DMS53 (cell line): ENCODE measurements around the gene SLC23A3.
A peak's percentile ranks its signal among the peaks of the same experiment; 100 is the strongest.

Source experiments
- DNase-seq: peaks from one replicate; lab custom pipeline; 2025; lab: John Stamatoyannopoulos, UW

The SLC23A3 gene

DNA sequence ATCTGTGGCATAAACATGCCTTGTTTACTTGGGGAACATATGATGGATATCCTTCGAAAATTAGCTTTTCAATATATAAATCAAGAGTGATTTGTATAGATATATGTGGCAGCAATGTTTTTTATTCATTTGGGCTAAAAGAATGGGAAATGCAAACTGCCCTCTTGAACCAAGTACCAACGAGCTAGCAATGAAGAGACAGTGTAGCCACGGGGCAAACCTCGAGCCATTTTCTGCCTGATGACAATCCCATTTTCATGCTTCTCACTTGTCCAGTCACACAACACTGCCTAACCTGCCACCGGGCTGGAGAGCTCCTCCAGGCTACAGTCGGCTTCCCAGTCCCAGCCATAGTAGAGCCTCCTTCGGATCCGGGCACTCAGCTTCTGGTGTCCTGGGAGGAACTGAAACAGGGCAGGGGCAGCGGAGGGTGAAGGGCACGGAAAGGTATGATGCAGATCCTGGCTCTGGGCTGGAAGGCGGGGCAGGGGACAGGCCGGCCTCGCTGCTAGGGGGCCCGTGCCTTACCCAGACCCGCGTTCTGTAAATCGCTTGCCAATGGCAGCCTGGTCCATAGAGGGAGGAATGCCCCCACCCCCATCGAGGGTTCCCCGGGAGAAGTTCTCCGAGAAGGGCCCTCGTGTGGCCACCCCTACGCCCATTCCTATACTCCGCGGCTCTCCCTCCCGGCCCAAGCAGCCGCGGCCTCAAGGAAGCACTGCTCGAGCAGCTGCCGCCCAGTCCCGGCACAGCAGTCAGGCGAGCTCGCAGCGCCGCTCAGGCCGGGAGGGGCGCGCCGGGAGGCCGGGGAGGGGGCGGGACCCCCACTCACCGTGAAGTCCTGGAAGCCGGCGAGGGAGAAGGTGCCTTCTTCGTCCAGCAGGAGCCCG lies 6.3 kb upstream of the SLC23A3 start:
- peak; percentile 71 for DNase-seq

DNA sequence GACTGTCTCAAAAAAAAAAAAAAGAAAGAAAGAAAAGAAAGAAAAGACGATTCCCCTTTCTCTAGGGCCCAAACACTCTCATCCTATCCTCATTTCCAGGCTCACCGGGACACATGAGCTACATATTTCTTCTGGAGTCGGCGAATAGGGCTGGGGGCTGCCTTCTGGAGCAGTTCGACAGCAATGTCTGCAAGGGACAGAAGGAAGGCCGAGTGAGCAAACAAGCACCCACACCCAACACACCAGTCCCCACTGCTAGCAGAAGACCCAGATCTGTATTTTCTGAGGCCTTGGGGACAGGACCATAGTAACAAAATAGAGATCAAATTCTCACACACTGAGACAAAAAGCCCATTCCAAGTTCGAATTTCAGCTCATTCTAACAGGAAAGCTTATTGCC lies 5.7 kb upstream of the SLC23A3 start:
- no peak for DNase-seq

DNA sequence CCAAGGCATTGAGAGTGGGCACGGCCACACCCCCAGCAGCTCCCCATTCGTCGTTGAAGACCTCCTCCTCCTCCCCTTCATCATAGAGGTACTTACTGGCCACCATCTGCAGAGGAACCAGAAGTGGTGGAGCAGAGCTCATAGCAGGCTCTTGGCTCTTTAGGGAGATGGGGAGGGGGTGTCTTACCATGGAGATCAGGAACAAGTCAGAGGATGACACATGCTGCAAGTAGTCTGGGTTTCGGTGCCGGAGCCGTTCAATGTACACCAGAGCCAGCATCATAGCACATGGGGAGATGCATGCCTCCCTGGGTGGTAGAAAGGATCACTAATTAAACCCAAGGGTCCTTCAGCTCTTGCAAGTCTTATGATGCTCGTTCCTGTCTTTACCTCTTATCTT lies 5.0 kb upstream of the SLC23A3 start:
- no peak for DNase-seq

DNA sequence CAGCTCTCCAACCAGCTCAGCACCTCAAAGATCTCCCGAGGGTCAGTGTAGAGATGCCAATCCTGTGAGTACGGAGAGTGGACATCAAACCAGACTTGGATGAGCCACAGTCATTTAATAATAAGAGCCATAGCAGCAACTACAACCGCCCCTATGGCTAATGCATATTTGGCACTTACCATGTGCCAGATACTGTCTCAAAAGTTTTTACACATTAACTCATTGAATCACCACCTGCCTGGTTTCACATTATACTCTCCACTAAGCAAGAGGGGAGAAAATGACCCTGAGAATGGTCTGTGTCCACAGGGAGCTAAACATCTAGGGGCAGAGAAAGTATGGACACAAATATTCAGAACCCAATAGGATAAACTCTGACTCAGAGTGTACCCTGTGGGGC lies 4.3 kb upstream of the SLC23A3 start:
- DNase-seq = no peak

DNA sequence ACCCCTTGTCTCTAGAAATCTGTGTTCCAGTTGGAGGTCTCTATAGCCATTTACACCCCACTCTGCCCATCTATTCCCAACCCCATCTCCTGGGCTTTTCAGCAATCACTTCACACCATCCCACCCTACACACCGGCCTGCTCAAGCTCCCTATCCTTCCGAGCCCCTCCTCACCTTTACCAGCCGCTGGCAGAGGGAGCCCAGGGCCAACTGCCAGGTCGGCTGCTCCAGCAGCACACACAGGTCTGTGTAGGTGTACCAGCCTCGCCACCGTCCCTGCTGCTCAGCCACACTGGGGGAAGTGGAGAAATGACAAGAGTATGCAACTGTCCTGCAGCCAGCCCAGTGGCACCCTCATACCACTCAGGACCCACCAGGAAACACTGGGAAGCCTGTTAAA lies 3.3 kb upstream of the SLC23A3 start:
- no peak for DNase-seq

DNA sequence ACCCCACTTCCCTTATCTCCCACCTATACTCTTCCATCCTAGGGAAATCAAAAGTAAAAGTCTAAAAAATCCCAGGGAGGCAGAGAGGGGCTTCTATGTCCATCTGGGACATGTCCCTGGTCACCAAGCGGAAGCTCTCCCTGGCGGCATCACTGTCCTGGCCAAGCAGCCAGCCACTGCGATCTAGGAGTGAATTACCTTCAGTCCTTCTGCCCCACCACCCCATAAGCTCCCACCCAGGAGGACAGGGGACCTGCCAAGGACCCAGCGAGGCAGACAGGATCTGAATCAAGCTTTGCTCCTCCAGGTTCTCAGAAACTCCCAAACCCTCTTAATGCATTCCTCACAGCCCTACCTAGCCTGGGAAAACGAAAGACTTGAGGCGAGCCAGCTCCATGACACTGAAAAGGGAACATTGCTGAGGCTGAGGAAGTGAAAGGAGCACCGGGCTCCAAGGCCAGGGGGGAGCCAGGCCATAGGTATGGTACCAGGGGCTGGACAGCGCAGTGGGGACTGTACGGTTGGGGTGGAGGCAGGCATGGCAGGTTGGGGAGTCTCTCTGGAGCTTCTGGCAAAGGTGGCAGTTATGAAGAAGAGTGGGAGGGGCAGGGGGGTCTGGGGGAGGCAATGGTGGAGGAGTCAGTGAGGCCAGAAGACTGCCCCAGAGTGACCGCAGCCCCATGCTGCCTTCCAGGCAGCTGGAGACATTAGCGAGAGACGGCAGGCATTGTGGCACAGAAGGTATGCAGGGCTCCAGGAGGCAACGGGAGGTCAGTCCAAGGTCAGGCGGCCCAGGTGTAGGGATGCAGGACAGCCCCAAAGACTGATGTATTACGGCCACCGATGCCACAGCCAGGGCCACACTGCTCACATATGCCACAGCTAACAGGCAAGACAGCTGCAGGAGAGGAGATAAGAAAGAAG lies 2.7 kb upstream of the SLC23A3 start:
- DNase-seq = no peak

DNA sequence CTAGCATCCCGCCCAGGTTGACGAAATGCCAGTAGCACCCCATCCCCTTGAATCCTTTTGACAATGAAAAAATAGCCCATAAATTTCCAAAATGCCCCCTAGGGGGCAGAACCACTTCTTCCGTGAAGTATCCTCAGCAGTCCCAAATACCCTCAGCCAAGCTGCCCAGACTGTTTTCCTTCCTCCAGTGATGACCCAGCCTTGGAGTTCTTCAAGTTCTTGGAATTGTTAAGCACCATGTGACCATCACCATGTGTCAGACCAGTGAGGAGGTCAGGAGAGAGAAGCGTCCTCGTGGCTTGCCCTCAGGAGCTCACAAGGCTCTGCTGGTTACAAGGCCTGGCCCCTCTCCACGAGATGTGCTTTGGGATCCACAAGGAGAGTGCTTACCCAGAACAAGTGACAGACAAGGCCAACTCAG lies 1.4 kb upstream of the SLC23A3 start:
- peak; percentile 58 for DNase-seq

DNA sequence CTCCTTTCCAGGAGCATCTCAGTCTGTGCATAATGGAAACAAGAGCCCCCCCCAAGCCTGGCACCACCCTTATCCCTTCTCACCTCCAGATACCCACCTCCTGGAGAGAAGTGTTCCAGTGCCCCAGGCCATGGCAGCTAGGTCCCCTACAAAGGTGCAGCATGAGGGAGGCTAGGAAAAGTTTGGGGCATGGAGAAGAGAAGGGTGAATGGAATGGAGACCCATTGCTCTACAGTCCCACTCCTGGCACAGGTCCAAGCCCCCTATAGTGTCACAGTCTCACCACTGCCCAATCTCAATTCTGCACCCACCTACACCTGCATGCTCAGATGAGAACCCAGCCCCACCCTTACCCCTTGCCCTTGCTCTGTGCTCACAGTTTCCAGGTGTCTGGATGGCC lies 897 bp downstream of the SLC23A3 start:
- no peak for DNase-seq

DNA sequence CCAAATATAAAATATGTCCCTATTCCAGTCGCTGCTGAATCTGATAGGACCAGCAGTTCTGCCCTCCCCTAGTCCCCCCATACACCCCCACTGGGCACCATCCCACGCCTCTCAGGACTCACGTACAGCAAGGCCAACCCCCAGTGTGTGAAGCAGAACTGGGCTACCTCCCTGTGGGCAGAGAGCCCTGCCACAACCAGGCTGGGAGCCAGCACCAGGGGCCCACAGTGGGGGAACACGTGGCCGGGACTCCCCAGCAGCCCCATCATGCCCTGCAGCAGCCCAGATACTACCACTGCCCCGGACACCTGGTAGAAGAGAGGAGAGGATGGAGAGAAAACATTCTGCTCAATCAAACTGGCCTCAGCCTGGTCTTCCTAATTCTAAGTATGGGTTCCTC lies 1.3 kb downstream of the SLC23A3 start:
- no peak for DNase-seq

DNA sequence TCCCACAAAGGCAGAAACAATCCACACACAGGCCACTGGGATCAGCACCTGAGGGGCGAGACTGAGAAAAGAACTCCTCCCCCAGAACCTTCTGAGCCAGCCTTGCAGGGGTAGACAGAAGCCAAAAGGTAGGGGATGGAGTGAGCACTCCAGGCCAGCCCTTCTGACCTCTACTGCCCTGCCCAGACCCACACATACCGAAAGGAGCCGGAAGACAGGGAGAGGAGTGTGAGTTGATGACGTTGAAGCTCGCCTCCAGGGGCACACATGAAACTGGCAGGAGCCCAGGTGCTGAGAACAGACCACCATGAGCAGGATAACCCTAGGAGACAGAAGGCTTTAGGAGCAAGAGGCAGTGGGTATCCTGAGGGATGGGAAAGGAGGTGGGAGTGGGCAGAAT lies 1.8 kb downstream of the SLC23A3 start:
- DNase-seq = no peak

DNA sequence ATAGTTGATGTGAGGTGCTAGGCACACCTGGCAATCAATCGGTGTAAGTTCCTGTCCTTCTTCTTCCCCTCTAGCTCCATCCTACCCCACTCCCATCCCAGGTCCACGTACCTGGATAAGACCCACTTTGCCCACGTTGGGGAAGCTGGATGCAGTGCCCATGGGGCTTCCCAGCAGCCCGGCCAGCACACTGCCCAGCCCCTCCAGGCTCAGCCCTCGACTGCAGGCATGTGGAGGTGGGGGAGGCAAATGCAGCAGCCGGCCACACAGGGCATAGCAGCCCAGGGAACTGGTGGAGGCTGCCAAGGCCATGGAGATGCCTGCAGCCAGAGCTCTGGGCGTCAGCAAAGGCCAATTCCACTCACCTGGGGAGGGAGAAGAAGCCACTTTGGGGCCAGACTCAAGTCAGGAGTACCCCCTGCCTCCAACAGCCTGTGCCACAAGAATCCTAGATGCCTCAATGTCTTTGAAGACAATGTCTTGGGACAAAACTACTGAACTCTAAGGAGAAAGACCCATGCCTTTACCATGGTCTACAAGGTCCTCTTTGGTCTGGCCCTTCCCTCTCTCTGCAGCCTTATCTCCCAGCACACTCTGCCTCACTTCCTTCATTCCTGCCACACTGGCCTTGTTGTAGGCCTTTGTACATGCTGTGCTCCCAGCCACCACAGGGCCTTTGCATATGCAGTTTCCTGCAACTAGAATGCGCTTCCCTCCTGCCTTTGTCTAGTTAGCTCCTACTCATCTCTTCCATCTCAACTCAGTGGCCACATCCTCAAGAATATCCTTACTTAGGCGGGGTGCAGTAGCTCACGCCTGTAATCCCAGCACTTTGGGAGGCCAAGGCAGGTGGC lies 4.5 kb downstream of the SLC23A3 start:
- no peak for DNase-seq

DNA sequence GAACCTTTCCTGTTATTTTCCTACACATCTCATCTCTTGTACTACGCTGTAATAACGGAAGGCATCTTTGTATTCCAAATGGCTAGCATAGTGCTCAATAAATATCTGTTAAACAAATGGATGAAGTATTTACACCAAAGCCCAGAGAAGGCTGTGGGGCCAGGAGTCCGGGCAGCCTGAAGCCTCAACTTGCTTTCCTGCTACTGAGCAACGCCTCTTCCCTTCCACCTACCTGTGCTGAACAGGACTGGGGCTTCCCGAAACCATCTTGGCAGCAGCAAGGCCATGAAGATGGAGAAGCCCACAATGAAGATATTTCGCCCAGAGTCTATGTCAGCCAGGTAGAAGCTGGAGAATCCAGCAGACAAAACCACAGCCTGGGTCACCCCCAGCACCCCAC lies 6.7 kb downstream of the SLC23A3 start:
- no peak for DNase-seq

DNA sequence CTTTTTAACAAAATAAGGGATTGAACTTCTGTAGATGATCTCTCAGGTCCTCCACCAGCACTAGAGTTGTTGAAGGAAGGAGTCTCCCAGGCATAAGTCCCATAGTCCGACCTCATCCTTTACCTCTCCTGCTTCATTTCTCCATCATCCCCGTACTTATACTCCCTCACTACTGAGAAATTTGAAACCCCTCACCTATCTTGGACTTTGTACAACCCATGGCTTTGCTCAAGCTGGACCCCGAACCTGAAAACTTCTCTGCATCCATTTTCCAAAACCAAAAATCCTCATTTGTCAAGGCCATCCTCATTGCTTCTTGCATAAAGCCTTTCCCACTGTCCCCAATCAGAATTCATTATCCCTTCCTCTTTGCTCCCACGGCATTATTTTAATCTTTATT lies 8.7 kb downstream of the SLC23A3 start:
- DNase-seq = no peak

DNA sequence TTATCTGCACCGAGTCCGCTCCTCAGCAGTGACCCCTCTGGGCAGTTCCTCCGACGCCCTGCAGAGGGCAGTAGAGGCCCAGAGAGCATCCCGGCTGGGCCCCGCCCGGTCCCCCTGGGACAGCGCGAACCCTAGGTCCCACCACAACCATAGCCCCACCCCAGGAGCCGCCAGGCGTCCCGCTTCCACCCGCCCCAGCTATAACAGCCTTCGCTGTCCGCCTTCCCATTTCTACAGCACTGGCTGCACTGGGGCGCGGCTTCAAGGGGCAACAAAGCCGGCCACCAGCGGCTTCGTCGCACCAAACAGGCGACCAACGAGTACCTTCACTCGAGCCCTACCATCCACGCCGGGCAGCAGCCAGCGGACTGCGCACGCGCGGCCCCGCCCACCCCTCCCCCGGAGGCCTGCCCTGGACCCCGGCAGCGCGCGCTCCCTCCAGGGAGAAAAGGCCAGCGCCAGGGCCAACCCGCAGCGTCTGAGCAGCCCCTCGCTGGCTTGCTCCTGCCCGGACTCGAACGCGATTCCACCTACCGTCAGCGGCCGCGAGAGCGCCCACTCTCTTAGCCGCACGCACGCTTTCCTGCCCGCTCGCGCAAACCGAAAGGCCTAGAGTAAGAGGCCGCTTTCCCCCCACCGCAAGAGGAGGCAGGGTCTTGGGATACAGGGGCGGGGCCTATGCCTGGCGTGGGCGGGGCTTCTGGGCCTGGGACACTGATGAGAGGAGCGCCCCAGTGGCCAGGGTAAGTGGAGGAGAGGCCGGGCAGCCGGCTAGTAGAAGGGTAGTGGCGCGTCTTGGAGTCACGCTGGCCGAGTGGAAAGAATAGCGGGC lies 9.4 kb downstream of the SLC23A3 start, which contains the start of gene NHEJ1:
Gene NHEJ1, minus strand, starts transcription at position 630 of the 832 bp plus-strand sequence. CDS start 2,453 bp downstream, outside the sequence.
- peak; percentile 94 for DNase-seq

DNA sequence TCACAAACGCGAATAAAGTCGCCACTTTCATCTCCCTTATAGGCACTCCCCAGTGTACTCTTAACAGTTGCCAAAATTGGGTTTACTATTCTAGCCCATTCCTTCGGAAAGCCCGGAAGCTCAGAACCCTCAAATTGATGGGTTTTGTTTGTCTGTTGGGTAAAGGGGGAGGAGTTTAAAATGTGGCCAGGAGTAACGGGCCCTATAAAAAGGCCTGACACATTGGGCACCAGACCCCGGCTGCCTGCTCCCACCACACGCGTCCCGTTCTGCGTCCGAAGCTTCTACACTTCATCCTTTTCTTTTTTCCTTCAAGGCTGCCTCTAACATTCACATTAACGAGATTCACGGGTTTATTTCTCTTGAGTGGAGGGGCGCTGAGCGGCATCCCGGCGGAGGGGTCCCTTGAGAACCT lies 10.1 kb downstream of the SLC23A3 start:
- DNase-seq = no peak

DNA sequence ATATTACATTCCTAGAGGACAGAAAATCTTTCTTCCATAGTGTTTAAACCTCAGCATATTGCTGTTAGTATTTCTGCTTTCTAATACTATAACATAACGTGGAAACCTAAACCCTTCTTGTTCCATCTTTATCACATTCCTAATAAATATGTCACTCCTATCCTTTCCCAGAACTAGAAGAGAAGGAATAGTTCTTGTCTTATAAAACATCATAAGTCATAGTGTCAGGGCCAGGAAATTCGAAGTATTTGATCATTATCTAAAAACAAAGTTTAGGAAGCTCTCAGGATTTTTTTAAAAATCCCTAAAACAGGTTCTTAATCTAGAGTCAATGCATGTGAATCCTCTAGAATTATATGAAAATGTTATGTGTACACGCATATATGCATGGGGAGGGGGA lies 11.2 kb downstream of the SLC23A3 start:
- no peak for DNase-seq

DNA sequence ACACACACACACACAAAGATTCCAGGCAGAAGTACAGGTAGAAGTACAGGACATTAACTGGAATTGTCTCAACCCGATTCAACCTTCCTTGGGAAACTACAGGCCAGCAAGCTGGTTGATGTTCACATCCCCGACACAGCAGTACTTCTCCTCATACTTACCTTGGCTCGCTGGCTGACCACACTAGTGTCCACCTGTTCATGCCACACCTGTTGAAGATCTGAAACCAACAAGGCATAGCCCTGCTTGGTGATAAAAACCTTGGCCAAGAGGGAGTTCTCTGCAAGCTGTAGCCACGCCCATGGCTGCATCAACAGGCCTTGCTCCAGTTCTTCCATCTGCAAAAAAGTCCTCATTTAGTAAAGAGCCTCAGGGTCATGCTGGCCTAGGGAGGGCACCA lies 11.8 kb downstream of the SLC23A3 start:
- no peak for DNase-seq

DNA sequence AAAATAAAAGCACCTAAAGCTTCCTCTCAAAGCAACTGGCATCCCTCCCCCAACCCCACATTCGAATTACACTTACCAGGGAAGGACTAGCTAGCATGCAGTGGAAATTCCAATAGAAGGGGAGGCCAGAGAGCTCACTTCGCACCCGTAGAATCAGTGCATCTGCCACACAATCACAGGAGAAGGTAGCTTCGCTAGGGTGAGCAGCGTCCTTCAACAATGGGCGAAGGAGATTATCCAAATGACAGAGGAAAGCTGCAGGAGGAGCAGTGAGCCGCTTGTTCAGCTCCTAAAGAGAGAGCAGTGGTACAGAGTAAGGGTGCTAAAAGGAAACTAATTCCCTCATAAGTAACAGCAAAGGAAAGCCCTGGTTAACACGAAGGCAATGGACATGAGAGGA lies 12.4 kb downstream of the SLC23A3 start:
- DNase-seq = no peak

DNA sequence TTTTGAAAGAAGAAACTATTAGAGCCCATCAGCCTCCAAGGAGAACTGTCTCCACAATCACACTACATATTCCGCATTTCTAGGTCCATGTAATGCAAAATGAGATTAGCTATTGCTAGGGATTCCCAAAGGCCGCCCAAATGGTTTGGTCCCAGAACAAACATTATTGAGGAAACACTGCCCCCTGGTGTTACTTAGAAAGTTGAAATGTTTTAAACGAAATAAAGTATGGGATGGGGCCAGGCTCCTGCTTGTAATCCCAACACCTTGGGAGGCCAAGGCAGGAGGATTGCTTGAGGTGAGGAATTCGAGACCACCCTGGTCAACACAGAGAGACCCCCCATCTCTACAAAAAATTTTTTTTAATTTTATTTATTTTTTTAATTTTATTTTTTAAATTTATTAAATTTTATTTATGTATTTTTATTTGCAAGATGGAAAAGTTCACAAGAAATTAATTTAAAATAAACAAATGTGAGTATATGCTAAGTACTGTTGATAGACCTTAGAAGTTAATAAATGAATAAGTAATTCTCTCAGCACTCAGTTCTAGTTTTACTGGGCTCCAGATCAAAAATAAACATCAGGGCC lies 14.7 kb downstream of the SLC23A3 start:
- DNase-seq = peak; percentile 84

DNA sequence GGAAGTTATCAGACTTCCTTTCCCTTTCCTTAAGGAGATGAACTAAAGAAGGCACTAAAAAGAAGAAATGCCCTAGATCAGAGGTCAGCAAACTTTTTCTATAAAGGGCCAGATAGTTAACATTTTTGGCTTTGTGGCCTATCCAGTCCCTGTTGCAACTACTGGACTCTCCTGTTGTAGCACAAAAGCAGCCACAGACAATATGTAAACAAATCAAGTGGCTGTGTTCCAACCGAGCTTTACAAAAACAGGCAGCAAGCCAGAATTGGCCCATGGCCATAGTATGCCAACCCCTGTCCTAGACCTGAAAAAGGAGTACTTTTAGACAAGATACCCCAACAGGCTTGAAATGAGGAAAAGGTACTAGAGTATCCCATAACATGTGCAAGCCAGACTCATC lies 20.2 kb downstream of the SLC23A3 start:
- DNase-seq = peak; percentile 63

DNA sequence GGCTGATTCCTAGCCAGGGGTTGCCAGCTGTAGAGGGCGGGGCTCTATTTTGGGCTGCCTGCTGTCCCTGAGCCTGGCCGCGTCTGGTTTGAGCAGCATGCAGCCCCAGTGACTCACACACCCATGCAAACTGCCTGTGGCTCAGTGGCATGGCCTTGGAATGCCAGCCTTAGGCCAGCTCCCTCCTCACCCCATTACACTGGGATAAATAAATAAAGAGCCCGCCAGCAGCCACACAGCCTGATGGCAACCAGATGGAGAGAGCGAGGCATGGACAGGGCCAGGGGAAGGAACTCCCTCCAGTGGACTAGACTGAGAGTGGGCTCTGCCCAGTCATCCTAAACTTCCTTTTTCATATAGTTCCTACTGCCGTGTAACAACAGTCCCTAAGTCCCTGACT lies 27.5 kb downstream of the SLC23A3 start:
- no peak for DNase-seq
